T-helper 1 cell (primary cell): ENCODE measurements around the gene ZNF385D.
"Not testable (repeated sequence)": the region's sequence is repeated elsewhere in the genome, so short reads cannot be mapped to it uniquely, and the experiment has no call there.

Source experiments
- DNase-seq, 5 donors: peaks; one replicate each; pipeline ENCODE4 v3.0.0-alpha.2; 2012 to 2020

The ZNF385D gene

DNA sequence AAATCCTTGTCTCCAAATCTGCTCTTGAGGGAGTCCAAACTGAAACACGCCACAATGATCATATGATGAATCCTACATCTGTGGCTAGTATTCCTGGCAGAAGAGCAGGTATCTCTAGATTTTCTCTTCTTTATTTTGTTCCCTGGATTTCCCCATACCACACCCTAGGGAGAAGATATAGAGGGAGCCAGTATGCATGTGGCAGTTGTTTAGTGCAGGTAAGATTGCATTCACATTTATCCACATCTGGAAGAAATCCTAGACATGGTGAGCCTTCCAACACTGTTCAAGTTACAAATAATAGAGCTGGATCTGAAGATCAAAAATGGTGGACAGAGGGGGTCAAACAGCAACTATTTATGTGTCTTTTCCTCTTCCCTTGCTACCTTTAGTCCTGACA lies 316.7 kb downstream of the ZNF385D start:
- DNase-seq = no peak

DNA sequence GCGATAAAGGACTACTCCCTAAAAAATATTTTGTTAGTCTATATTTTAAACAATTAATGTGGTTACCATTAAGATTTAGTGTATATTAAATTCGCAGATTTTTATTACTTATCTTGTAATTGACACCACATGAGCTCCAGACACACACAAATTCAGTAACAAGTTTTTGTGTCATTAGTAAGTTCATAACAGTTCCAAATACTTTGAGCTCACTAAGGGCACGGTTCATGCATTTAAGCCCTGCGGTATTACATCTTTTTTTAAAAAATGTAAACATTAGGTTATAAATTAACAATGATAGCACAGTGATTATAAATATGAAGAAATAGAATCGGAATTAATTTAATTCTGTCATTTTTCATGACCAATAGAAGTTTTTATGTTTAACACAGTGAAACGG lies 317.3 kb downstream of the ZNF385D start:
- no peak for DNase-seq

DNA sequence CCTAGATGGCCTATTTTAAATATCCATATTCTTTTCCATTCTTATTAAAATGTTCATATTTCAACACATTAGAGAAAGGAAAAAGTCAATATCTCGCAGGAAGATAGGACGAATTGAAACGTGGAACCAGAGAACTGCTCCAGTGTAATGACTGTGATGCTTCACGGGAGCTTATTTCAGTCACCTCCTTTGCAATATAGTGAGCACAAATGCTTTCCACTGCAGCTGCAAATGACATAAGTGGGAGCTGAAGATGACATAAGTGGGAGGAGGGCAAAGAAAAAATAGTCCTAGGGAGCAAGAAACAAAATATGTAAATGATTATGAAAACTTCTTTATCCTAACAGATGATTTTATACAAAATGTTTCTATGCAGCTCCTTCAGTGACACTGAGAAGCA lies 324.1 kb downstream of the ZNF385D start:
- DNase-seq = no peak

DNA sequence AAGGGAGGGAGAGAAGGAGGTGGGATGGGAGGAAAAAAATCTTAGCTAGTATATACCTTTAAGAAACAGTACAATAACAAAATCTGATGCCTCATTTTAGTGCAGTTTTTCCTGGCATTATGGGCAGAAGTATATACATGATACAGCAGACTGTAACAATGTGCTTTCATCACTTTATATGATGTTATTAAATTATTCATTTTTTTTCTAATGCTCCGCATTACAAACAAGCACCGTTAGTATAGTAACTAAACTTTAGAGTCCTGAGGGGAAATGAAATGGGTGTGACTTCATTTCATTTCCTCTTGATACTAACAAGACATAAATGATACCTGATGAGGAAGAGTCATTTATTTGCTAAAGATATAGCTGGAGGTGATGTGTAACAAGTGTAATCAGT lies 325.3 kb downstream of the ZNF385D start:
- DNase-seq = no peak

DNA sequence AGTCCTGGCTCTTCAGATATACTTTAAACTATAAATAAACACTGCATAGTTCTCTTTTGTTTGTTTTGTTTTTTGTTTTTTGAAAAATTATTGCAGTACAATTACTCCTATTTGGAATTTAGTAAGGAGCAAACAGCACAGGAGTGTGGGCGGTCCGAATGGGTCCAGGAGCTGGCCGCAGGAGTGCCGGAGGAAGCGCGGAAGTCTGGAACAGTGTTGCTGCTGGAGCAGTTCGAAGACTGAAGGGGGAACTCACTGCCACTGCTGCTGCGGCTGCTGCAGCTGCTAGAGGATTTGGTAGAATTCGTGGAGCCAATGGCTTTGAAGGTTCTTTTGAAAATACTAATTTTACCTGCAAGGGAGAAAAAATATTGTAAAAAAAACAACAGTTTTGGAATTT lies 329.9 kb downstream of the ZNF385D start:
- no peak for DNase-seq

DNA sequence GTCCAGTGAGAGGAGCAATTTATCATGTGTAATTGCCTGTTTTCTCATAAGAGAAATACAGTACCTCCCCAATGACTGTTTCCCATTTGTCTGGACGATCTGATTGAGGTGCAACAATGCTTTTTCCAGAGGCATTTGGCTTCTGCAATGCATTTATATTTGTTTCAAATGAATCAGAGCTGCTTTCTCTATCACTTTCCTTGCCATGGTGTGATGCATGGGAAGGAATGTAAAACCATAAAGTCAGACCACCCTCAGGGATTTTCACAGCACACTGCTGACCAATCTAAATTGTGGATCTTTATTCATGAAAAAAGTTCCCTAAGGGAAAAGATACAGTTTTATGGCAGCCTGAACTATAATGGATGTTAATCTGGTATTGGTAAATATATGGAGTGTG lies 333.0 kb downstream of the ZNF385D start:
- DNase-seq = no peak

DNA sequence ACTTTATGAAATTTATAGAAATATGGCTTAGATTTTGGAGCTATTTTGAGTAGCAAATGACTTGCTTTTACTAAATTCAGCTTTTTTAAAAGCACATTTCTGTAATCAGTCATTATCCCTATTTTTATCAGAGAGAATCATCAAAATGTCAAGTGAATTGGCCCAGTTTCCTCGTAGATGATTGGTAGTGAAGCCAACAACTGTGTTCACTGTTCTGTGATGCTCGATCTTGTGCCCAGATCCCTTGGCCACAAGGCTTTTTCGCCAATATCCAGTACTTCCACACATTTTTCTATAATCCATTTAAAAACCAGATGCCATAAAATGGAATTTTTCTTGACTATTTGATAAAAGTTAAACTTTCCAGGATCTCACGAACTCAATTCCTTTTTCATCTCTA lies 336.5 kb downstream of the ZNF385D start:
- no peak for DNase-seq

DNA sequence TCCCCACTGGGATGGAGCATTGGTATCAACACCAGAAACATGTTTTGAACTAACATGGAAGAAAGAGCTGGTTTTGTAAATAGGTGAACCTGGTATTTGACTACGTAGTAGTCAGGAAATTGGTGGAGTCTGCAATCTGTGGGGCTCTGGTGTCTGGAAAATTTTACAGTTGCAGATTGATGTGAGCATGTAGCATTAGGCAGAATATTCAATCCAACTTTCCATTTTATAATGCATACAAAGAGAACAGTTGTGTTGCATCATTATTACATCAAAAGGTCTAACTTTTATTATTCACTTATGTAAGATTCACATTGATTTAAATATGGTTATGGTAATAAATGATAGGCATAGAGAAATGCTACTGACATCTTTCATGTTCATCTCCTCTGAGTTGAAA lies 340.0 kb downstream of the ZNF385D start:
- no peak for DNase-seq

DNA sequence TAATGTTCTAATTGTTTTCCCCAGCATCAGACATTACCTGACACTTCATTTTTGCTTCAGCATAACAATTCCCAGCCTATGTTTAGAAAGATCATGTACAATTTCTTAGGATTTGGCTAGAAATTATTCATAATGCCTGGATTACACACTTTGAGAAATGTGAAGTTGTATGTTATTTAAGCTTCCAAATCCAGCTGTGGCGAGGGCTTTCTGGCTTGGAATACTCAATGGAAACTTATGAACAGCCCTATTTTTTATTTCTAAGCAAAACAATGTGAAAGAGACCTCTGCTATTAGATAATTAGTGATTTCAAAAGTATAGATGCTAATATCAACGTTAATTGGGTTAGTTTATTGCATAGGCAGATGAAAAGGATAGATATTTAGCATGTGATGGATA lies 341.6 kb downstream of the ZNF385D start:
- DNase-seq = no peak

DNA sequence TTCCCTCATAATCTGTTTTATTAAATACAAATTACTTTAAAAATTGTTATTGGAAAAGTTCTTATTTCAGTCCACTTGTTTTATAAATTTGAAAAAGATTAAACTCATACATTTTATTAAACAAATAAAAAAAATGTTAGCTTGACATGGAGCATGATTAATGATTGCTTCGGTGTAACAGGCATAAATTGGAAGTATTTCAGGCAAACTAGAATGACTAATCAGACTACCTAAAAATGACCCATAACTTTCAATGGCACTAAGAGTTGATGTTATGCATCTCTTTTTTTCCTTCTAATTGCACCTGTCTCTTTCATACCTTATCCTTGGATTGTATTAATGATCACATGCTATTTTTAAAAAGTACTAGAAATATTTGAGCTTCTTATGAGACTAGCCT lies 343.3 kb downstream of the ZNF385D start:
- no peak for DNase-seq

DNA sequence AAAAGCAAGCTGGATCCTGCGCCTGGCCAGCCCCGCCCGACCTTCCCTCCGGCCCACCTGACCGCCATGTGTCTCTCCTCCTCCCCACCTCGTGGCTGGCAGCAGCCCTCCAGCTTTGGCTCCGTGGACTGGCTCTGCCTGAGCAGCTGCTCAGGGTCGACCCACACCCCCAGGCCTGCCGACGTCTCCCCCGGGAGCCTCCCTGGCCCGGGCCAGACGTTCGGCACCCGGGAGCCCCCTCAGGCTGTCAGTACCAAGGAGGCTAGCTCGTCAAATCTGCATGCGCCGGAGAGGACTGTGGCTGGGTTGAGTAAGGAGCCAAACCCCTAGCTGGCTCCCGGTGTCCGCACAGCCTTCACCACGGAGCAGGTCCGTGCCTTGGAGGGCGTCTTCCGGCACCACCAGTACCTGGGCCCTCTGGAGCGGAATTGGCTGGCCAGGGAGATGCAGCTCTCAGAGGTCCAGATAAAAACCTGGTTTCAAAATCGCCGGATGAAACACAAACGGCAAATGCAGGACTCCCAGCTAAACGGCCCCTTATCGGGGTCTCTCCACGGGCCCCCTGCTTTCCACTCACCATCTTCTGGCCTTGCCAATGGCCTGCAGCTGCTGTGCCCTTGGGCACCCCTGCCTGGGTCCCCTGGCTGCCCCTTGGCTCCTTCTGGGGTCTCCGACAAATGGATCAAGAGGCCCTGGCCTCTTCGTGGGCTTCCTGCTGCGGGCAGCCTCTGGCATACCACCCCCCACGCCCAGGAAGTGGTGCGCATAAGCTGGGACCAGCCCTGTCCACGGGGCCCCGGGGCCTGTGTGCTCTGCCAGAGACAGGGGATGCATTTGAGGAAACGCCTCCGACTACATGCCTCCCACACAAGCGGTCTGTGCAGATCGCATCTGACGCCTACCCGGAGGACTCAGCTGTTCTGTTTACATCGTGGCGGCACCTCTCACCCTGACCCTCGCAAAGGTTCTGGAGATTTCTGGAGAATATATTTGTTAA lies 345.0 kb downstream of the ZNF385D start:
- no peak for DNase-seq

DNA sequence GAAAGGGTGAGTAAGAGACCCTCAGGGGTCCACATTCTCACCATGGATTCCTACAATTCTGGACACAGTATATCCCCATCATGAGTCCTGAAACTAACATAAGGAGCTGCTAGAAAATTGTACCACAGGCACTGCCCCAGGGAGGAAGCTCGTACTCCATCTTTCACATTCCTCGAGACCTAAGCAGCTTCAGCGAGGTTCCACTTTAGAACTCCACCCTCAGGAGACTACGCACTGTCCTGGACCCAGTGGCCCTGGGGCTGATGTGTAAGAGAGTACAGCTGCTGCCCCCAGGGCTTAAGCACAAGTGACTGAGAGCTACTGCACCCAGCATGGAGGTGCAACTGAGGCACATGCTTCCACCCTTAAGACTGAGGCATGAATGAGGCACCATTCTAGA lies 352.5 kb downstream of the ZNF385D start:
- no peak for DNase-seq

DNA sequence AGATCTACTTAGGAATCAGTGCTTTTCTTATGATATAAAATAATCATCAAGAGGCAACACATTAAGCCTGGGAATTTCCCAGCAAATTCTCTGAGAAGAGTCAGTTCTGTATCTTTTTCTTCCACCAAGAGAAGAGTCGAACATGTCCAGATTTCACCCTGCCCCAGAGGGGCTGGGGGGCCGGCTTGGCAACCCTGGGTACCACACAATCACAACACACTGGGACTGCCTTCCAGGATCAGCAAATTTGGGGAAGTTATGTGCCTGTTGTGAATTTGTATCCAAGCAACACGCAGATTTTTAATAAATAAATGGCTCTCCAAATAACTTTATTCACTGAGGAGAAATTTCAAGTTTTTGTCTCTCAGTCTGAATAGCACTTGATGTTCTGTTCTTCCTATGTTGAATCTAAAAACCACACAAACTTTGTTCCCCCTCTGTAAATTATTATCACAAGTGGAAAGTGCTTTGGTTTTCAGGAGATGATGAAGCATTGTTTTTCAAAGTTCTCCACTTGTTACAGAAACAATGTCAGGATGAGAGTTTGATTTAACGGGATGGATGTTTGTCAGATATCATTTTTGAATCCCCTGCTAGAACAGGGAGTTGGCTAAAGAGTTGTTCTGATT lies 357.2 kb downstream of the ZNF385D start:
- DNase-seq = no peak

DNA sequence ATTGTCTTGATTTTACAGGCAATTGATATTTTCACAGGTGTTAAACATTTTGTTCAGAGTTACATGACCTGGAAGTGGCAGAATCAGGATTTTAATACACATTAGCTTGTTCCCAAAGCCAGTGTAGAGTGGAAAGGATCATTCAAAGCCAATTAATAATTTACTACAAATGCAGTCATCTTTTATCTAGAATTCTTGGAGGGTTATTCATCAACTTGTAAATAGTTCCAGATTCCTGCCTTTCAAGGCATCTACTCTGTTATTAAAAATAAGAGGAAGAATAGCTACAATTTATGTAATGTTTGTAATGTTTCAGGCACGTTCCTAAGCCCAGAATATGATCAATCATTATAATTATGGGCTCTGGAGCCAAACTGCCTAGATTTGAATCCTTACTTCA lies 358.5 kb downstream of the ZNF385D start:
- no peak for DNase-seq

DNA sequence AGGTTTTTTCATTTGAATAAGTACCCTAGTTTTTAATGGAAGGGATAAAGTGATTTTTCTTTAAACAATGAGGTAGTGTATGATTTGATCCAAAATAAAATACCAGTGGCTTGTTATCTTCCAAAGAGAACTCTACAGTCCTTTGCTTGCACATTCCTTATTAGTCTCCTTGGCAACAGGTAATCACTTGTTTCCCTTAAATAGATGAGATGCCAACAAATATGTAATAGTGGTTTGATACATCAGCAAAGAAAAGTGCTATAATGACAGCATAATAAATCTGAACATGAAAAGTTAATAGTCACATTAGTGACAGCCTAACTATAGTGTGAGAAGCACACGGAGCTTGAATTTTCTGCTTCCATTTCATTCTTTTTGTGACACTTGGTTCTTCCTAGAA lies 360.2 kb downstream of the ZNF385D start:
- DNase-seq = no peak

DNA sequence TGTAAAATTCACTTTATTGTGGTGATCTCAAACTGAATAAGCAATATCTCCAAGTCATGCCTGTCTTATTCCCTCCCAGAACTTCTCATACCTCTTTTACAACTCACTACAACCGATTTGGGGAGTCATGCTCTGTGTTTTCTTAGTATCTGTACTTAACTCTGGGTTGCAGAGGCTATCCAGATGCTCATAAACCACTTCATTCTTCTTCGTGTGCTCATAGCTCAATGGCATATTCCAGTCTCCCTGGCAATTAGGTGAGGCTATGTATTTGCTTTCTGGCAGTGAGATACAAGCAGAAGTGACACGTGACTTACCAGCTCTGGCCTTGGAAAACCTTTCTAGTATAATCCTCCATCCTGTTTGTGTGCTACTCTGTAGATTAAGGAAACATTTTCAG lies 360.9 kb downstream of the ZNF385D start:
- no peak for DNase-seq

DNA sequence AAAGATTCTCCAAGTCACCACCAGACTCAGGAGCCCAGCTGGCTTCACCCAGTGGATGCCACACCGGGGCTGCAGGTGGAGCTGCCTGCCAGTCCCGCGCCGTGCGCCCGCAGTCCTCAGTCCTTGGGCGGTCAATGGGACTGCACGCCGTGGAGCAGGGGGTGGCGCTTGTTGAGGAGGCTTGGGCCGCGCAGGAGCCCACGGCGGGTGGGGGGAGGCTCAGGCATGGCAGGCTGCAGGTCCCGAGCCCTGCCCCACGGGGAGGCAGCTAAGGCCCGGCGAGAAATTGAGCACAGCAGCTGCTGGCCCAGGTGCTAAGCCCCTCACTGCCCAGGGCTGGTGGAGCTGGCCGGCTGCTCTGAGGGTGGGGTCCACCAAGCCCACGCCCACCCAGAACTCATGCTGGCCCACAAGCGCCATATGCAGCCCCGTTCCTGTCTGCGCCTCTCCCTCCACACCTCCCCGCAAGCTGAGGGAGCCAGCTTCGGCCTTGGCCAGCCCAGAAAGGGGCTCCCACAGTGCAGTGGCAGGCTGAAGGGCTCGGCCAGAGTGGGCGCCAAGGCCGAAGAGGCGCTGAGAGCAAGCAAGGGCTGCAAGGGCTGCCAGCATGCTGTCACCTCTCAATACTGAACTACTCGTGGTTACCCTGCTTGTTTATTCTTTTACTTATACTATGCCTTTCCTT lies 363.7 kb downstream of the ZNF385D start:
- not testable (repeated sequence) for DNase-seq

DNA sequence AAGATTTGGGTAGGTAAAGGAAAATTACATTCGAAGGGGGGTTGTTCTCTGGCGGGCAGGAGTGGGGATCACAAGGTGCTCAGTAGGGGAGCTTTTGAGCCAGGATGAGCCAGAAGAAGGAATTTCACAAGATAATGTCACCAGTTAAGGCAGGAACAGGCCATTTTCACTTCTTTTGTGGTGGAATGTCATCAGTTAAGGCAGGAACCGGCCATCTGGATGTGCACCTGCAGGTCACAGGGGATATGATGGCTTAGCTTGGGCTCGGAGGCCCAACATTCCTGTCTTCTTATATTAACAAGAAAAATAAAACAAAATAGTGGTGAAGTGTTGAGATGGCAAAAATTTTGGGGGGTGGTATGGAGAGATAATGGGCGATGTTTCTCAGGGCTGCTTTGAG lies 373.0 kb downstream of the ZNF385D start:
- not testable (repeated sequence) for DNase-seq

DNA sequence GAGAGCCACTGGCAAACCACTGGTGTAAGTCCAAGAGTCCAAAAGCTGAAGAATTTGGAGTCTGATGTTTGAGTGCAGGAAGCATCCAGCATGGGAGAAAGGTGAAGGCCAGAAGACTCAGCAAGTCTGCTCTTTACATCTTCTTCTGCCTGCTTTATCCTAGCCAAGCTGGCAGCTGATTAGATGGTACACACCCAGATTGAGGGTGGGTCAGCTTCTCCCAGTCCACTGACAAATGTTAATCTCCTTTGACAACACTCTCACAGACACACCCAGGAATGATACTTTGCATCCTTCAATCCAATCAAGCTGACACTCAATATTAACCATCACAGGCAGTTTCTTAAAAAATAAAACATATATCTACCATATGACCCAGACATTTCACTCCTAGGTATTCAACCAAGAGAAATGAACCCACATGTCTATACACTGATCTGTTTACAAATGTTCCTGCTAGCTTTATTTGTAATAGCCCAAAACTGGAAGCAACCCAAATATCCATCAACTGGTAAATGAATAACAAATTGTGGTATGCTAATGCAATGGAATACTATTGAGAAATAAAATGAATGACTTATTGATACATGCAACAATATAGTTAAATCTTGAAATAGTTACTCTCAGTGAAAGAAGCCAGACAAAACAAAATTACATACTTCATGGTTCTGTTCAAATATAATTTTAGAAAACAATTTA lies 373.8 kb downstream of the ZNF385D start:
- DNase-seq = no peak

DNA sequence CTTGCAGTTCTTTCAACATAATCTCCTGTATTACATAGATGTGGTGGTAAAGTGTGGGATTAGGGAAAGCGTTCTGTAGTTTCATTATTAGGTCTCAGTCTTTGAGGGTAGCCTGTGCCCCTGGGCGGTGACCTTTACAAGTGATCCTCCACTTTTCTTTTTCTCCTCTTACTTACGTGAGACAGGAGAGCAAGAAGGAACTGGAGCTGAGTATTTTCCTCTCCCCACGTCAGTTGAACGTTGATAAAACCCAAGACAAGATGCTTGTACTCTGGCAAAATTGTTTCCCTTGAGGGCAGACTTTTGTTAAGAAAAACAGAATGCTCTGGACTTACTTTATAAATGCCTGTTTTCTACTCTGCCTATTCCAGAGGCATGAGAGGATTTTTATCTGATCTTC lies 378.7 kb downstream of the ZNF385D start:
- no peak for DNase-seq
